ENCODE measurements around the gene BMP6. TPM values are rescaled to one million over a fixed set of nuclear protein-coding genes. Genes with fewer than 3 reads are reported as not detected.

BMP6 gene
- total and polyA plus RNA-seq, 2 donors (not counting 3 experiments of a cell fraction or from before 2014, with no cell fraction given) = 221 to 276 TPM

GRCh38 chr6:7684076-7684475 is 41.8 kb upstream of the BMP6 start:
- no peaks in the 10 kb centered on the region for H3K9me3 ChIP-seq (replicated peaks; ENCODE audit: control insufficient read depth, insufficient read depth, low read length)
- intact Hi-C loops (cut with micrococcal nuclease) (no loop called here), dilution Hi-C loops (cut with MboI; ENCODE audit: extremely low pct_ligation_motif_present, low sequenced_read_pairs) (no loop called here)
- TF ChIP-seq EZH2 (IDR thresholded peaks at IDR 0.05; ENCODE audit: borderline replicate concordance, low read depth, low read length, severe bottlenecking) (no peak), POLR2A (IDR thresholded peaks at IDR 0.05; ENCODE audit: low read depth, low read length) (no peak), POLR2AphosphoS5 (IDR thresholded peaks at IDR 0.05; ENCODE audit: insufficient read depth, low read depth, low read length) (no peak)
- H3K4me3 ChIP-seq (replicated peaks in 1 of 3; ENCODE audit: insufficient read depth in 1 of 3, low read depth in 1 of 3, low read length in 3 of 3) = no peak overlapping the region
- no peak overlapping the region for H2AFZ ChIP-seq (ENCODE audit: low read depth, low read length)
- no peak for FAIRE-seq
- POLR2A ChIA-PET = no interaction called here
- H3K27me3 ChIP-seq (ENCODE audit: control insufficient read depth in 2 of 2, insufficient read depth in 2 of 2, low read length in 2 of 2) = peaks cover 32 to 37% of the 10 kb centered on the region in 2 experiments
- H3K79me2 ChIP-seq (ENCODE audit: control insufficient read depth, insufficient read depth, low read length) = no peaks in the 10 kb centered on the region
- no peak overlapping the region for H3K27ac ChIP-seq (ENCODE audit: insufficient read depth, low read depth, low read length)
- H3K9me1 ChIP-seq (replicated peaks; ENCODE audit: control insufficient read depth, extremely low read depth, insufficient read depth, low read length) = no peaks in the 10 kb centered on the region
- CTCF ChIA-PET = interaction anchor here (1.4 kb wide), 1 partner anchor 15 kb away, joined by 4 read pairs; no protein-coding TSS in a partner anchor
- no TSS peak for BruUV-seq (replicated peaks)
- no peak for DNase-seq (ENCODE audit: low read depth, low spot score)
- H4K20me1 ChIP-seq (replicated peaks; ENCODE audit: control insufficient read depth, extremely low read depth, insufficient read depth, low read length) = no peaks in the 10 kb centered on the region
- no peaks in the 10 kb centered on the region for H3K36me3 ChIP-seq (ENCODE audit: control insufficient read depth in 2 of 2, extremely low read depth in 1 of 2, insufficient read depth in 2 of 2, low read length in 2 of 2)
- H3K4me2 ChIP-seq (ENCODE audit: insufficient read depth, low read length) = no peak overlapping the region
- no peaks in the 10 kb centered on the region for H3K4me1 ChIP-seq (ENCODE audit: control insufficient read depth, extremely low read depth, insufficient read depth, low read length)
- no peak overlapping the region for H3K9ac ChIP-seq (replicated peaks; ENCODE audit: extremely low read depth, insufficient read depth, low read length)

- dilution Hi-C loops (cut with MboI; ENCODE audit: extremely low pct_ligation_motif_present, low sequenced_read_pairs) = no loop called here
- H2AFZ ChIP-seq (ENCODE audit: low read depth, low read length) = no peak overlapping the region
- H3K36me3 ChIP-seq (ENCODE audit: control insufficient read depth in 2 of 2, extremely low read depth in 1 of 2, insufficient read depth in 2 of 2, low read length in 2 of 2) = no peaks in the 10 kb centered on the region
- H3K4me2 ChIP-seq (ENCODE audit: insufficient read depth, low read length) = no peak overlapping the region
- CTCF ChIA-PET = interaction anchor here (1.4 kb wide), 1 partner anchor 15 kb away, joined by 4 read pairs; no protein-coding TSS in a partner anchor
- H3K9ac ChIP-seq (replicated peaks; ENCODE audit: extremely low read depth, insufficient read depth, low read length) = no peak overlapping the region
- intact Hi-C loops (cut with micrococcal nuclease) = no loop called here
- no peaks in the 10 kb centered on the region for H3K9me1 ChIP-seq (replicated peaks; ENCODE audit: control insufficient read depth, extremely low read depth, insufficient read depth, low read length)
- no peaks in the 10 kb centered on the region for H3K4me1 ChIP-seq (ENCODE audit: control insufficient read depth, extremely low read depth, insufficient read depth, low read length)
- BruUV-seq (replicated peaks) = no TSS peak
- H3K4me3 ChIP-seq (replicated peaks in 1 of 3; ENCODE audit: insufficient read depth in 1 of 3, low read depth in 1 of 3, low read length in 3 of 3) = no peak overlapping the region
- H4K20me1 ChIP-seq (replicated peaks; ENCODE audit: control insufficient read depth, extremely low read depth, insufficient read depth, low read length) = no peaks in the 10 kb centered on the region
- H3K27ac ChIP-seq (ENCODE audit: insufficient read depth, low read depth, low read length) = no peak overlapping the region
- TF ChIP-seq MAX (IDR thresholded peaks at IDR 0.05; ENCODE audit: insufficient read depth, insufficient read length) (no peak), MYC (IDR thresholded peaks at IDR 0.05; ENCODE audit: low read depth, low read length) (no peak), FOS (IDR thresholded peaks at IDR 0.05; ENCODE audit: borderline replicate concordance, insufficient read depth, low read length) (no peak), JUN (IDR thresholded peaks at IDR 0.05; ENCODE audit: borderline replicate concordance, insufficient read depth, insufficient read length, low read depth) (no peak), GATA2 (IDR thresholded peaks at IDR 0.05; ENCODE audit: insufficient read depth, insufficient read length, low read depth, low read length) (no peak)
- POLR2A ChIA-PET = no interaction called here
- H3K27me3 ChIP-seq (ENCODE audit: control insufficient read depth in 2 of 2, insufficient read depth in 2 of 2, low read length in 2 of 2) = peaks cover 30 to 33% of the 10 kb centered on the region in 2 experiments
- H3K79me2 ChIP-seq (ENCODE audit: control insufficient read depth, insufficient read depth, low read length) = no peaks in the 10 kb centered on the region
- no peak for FAIRE-seq
- no peak for DNase-seq (ENCODE audit: low read depth, low spot score)
- no peaks in the 10 kb centered on the region for H3K9me3 ChIP-seq (replicated peaks; ENCODE audit: control insufficient read depth, insufficient read depth, low read length)
These were observed 41.1 kb upstream of the BMP6 start for GRCh38 chr6:7684843-7685242.

All from endothelial cell of umbilical vein (primary cell).